Measurements from ENCODE around the gene GRK2. TPM values are rescaled to one million over a fixed set of nuclear protein-coding genes. Genes with fewer than 3 reads are reported as not detected.

GRK2 gene
- total and polyA plus RNA-seq, 12 donors, result 26.4 to 159 (median 59.6) TPM

- Histone ChIP-seq H3K27ac (no peak overlapping the region), H3K9me3 (replicated peaks in 1 of 3) (no peaks in the 10 kb centered on the region), H3K36me3 (replicated peaks in 1 of 2) (peaks cover 0 to 49% of the 10 kb centered on the region in 2 donors), H3K4me1 (replicated peaks in 1 of 2) (peaks cover 17 to 27% of the 10 kb centered on the region in 2 donors), H3K27me3 (no peaks in the 10 kb centered on the region), H3K4me3 (no peak overlapping the region)
- no peak for DNase-seq
- 61 to 65% (median 63%) methylated on average over 3 of the region's 3 CpGs for WGBS, 4 donors
- TF ChIP-seq POLR2A (IDR thresholded peaks at IDR 0.05), result no peak
- TF ChIP-seq, protein P1, sequence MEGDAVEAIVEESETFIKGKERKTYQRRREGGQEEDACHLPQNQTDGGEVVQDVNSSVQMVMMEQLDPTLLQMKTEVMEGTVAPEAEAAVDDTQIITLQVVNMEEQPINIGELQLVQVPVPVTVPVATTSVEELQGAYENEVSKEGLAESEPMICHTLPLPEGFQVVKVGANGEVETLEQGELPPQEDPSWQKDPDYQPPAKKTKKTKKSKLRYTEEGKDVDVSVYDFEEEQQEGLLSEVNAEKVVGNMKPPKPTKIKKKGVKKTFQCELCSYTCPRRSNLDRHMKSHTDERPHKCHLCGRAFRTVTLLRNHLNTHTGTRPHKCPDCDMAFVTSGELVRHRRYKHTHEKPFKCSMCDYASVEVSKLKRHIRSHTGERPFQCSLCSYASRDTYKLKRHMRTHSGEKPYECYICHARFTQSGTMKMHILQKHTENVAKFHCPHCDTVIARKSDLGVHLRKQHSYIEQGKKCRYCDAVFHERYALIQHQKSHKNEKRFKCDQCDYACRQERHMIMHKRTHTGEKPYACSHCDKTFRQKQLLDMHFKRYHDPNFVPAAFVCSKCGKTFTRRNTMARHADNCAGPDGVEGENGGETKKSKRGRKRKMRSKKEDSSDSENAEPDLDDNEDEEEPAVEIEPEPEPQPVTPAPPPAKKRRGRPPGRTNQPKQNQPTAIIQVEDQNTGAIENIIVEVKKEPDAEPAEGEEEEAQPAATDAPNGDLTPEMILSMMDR (IDR thresholded peaks at IDR 0.05), result no peak
- intact Hi-C loops (cut with DNase I), result no loop called here
Observed at GRCh38 chr11:67292671-67293070, 26.4 kb downstream of the GRK2 start.

DNA sequence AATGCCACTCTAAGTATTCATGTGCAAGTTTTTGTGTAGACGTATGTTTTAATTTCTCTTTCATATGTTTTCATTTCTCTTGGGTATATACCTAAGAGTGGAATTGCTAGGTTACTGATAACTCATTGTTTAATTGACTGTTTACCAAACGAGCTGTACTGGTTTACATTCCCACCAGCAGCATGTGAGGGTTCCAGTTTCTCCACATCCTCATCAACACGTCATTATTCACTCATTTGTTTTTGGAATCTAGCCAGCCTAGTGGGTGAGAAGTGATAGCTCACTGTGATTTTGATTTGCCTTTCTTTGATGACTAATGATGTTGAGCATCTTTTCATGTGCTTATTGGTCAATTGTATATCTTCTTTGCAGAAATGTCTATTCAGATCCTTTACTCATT, 26.8 kb downstream of the GRK2 start:
- WGBS, 4 donors, result 61 to 69% (median 67%) methylated on average over 3 of the region's 3 CpGs
- TF ChIP-seq POLR2A (IDR thresholded peaks at IDR 0.05), result no peak
- TF ChIP-seq, protein P1 (IDR thresholded peaks at IDR 0.05), result no peak
- DNase-seq, result no peak
- Histone ChIP-seq H3K36me3 (replicated peaks in 1 of 2) (peaks cover 0 to 49% of the 10 kb centered on the region in 2 donors), H3K4me1 (replicated peaks in 1 of 2) (peaks cover 12 to 23% of the 10 kb centered on the region in 2 donors), H3K4me3 (no peak overlapping the region), H3K9me3 (replicated peaks in 1 of 3) (no peaks in the 10 kb centered on the region), H3K27ac (no peak overlapping the region), H3K27me3 (no peaks in the 10 kb centered on the region)
- intact Hi-C loops (cut with DNase I), result no loop called here

DNA sequence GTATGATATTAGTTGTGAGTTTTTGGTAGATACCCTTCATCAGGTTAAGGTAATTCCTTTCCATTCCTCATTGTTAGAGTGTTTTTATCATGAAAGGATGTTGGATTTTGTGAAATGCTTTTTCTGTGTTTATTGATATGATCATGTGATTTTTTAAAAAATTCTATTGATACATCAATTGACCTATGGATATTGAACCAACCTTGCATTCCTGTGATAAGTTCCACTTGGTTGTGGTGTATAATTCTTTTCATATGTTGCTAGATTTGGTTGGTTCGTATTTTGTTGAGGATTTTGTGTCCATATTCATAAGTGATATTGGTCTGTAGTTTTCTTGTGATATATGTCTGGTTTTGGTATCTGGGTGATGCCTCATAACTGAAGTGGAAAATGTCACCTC, 29.6 kb downstream of the GRK2 start:
- H3K4me1 ChIP-seq (replicated peaks in 1 of 2), result peaks cover 0 to 7% of the 10 kb centered on the region in 2 donors
- intact Hi-C loops (cut with DNase I), result no loop called here
- no peak for TF ChIP-seq POLR2A (IDR thresholded peaks at IDR 0.05)
- TF ChIP-seq, protein P1 (IDR thresholded peaks at IDR 0.05), result no peak

DNA sequence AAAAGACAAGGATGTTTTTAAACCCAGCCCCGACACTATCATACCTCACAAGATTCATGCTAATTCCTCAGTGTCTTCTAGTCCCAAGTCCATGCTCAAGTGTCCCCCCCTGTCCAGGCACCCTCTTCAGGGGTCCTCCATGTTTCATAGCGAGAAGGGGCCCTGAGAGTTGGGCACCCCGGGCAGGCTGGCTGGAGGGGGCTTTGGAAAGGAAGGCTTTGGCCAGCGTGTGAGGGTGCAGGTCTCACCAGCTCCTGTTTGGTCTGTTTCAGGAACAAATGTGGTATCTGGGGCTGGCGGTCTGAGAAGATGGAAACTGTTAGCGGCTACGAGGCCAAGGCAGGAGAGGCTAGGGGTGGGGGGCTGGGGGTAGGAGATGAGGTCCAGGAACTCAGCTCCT, 32.5 kb downstream of the GRK2 start:
- TF ChIP-seq, protein P1 (IDR thresholded peaks at IDR 0.05), result no peak
- no peak for TF ChIP-seq POLR2A (IDR thresholded peaks at IDR 0.05)
- Histone ChIP-seq H3K4me1 (replicated peaks in 1 of 2) (peaks cover 8 to 11% of the 10 kb centered on the region in 2 donors), H3K9me3 (replicated peaks in 1 of 3) (no peaks in the 10 kb centered on the region), H3K27ac (no peak overlapping the region), H3K27me3 (no peaks in the 10 kb centered on the region), H3K4me3 (no peak overlapping the region), H3K36me3 (replicated peaks in 1 of 2) (peaks cover 0 to 43% of the 10 kb centered on the region in 2 donors)
- WGBS, 4 donors, result 93 to 96% (median 94%) methylated on average over 7 of the region's 7 CpGs
- DNase-seq, result no peak
- intact Hi-C loops (cut with DNase I), result no loop called here

More for the DNA sequence above, 29.6 kb downstream of the GRK2 start:
- no peaks in the 10 kb centered on the region for H3K9me3 ChIP-seq (replicated peaks in 1 of 3)
- peaks cover 0 to 62% of the 10 kb centered on the region in 2 donors for H3K36me3 ChIP-seq (replicated peaks in 1 of 2)
- DNase-seq, result no peak
- no peak overlapping the region for H3K4me3 ChIP-seq
- WGBS, 4 donors, result 93 to 100% (median 98%) methylated on average over 1 of the region's 1 CpG
- no peaks in the 10 kb centered on the region for H3K27me3 ChIP-seq
- H3K27ac ChIP-seq, result no peak overlapping the region

Data from adrenal gland (tissue), 12 donors.